ENCODE measurements around the gene AP3B2. TPM values are rescaled to one million over a fixed set of nuclear protein-coding genes. Genes with fewer than 3 reads are reported as not detected.

The AP3B2 gene, protein sequence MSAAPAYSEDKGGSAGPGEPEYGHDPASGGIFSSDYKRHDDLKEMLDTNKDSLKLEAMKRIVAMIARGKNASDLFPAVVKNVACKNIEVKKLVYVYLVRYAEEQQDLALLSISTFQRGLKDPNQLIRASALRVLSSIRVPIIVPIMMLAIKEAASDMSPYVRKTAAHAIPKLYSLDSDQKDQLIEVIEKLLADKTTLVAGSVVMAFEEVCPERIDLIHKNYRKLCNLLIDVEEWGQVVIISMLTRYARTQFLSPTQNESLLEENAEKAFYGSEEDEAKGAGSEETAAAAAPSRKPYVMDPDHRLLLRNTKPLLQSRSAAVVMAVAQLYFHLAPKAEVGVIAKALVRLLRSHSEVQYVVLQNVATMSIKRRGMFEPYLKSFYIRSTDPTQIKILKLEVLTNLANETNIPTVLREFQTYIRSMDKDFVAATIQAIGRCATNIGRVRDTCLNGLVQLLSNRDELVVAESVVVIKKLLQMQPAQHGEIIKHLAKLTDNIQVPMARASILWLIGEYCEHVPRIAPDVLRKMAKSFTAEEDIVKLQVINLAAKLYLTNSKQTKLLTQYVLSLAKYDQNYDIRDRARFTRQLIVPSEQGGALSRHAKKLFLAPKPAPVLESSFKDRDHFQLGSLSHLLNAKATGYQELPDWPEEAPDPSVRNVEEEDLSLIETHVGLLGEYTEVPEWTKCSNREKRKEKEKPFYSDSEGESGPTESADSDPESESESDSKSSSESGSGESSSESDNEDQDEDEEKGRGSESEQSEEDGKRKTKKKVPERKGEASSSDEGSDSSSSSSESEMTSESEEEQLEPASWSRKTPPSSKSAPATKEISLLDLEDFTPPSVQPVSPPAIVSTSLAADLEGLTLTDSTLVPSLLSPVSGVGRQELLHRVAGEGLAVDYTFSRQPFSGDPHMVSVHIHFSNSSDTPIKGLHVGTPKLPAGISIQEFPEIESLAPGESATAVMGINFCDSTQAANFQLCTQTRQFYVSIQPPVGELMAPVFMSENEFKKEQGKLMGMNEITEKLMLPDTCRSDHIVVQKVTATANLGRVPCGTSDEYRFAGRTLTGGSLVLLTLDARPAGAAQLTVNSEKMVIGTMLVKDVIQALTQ
- 1 to 10 TPM in 1 of 5 experiments, under 1 TPM in 3, not detected in 1; 0.56 to 1.2 (median 0.85) TPM for total RNA-seq
- polyA plus RNA-seq, result under 1 TPM; 0.35 to 0.70 TPM
- total RNA-seq, result 1.2 reads per million

DNA sequence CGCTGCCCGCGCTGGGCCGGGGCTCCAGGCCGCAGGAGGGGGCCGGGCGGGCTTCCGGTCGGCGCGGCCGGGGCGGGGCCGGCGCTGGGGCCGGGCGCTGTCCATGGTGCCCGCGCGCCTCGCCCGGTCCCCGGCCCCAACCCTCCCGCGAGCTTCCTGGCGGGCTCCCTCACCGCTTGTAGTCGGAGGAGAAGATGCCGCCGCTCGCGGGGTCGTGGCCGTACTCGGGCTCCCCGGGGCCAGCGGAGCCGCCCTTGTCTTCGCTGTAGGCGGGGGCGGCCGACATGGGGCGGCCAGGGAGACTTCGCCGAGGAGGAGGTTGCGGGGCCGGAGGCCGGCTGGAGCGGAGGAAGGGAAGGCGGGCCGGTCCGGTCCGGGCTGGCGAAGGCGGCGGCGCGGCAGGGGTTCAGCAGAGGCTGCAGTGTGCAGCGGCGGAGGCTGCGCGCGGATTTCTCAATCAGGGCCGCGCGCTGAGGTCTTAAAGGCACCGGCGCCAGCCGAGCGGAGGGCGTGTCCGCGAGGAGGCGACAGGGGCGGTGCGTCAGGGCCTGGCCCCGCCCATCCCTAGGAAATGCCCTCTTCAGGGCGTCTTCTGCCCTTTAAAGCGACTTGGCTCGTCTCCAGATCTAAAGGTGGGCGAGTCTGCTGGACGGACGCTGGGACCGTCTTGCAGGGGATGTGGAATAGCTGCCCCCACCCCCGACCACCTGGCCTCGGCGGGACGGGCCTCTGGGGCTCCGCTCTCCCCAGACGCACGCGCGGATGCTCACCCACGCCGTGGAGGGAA is at the start of gene AP3B2:
AP3B2 (minus strand) TSS at position 455 of the 787 bp plus-strand sequence; CDS start at position 286, 169 bp downstream.
- Mint-ChIP-seq H3K27ac (no peak within 1 kb of the TSS), H3K36me3 (no peaks in the 10 kb centered on the region), H3K9me3 (peaks cover 0 to 2% (median 0%) of the 10 kb centered on the region in 11 donors), H3K27me3 (peaks cover 0 to 32% (median 18%) of the 10 kb centered on the region in 5 donors), H3K4me1 (peaks cover 0 to 8% (median 0%) of the 10 kb centered on the region in 7 donors), H3K4me3 (peak within 1 kb of the TSS in 9 of 10 donors; percentile 51 to 87 (median 67))
- intact Hi-C loops (cut with micrococcal nuclease), result loop anchor here (1.0 kb wide), 4 partner anchors 29 to 169 kb away; partner anchors contain the start of genes RPS17 (in 1 of the 2) and WHAMM (in 1 of the 2)
- ChIA-PET POLR2A (interaction anchor here (1.1 kb wide), 2 partner anchors 30 to 169 kb away, joined by 3 to 4 read pairs; partner anchors contain the start of gene RPS17), CTCF (no interaction called here)
- Histone ChIP-seq H3K27me3 (ENCODE audit: control insufficient read depth in 2 of 2, insufficient read depth in 2 of 2, low read length in 2 of 2) (peaks cover 0 to 2% of the 10 kb centered on the region in 2 donors), H3K9me3 (ENCODE audit: control insufficient read depth in 2 of 3, low read length in 3 of 3) (no peaks in the 10 kb centered on the region), H3K27ac (ENCODE audit: low read depth, low read length) (peak within 1 kb of the TSS; percentile 7), H3K4me1 (ENCODE audit: control insufficient read depth in 2 of 2, insufficient read depth in 2 of 2, low read length in 2 of 2) (peaks cover 0 to 4% of the 10 kb centered on the region in 2 donors), H3K4me3 (ENCODE audit: low read length) (peak within 1 kb of the TSS; percentile 61), H3K36me3 (ENCODE audit: control insufficient read depth in 2 of 3, insufficient read depth in 3 of 3, low read length in 3 of 3) (no peaks in the 10 kb centered on the region)
- peak; percentile 93 for ATAC-seq
- DNase-seq, result peak; percentile 28 to 73 (median 56)

DNA sequence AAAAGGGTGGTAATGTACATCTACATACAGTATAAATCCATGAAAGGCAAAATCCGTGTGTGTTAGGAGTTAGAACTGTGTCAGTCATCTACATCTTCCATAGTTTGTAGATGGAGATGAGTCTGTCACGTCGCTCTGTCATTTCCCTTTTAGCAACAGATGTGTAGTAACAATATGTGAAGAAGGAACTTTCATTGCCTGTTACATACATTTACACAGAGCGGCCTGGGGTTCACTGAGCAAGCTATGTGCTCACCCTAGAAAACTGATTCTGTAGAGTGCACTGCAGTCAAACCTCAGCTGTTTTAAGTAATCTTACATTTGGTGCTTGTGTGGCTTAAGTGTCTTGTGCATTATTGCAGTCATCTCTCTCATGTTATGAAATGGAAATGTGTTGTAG is 41.6 kb upstream of the AP3B2 start:
- Histone ChIP-seq H3K36me3 (ENCODE audit: control insufficient read depth in 2 of 3, insufficient read depth in 3 of 3, low read length in 3 of 3) (peaks cover 11 to 19% (median 11%) of the 10 kb centered on the region in 3 experiments), H3K27ac (ENCODE audit: low read depth, low read length) (peak overlapping the region; percentile 78), H3K4me3 (ENCODE audit: low read length) (peak overlapping the region; percentile 88), H3K27me3 (ENCODE audit: control insufficient read depth in 2 of 2, insufficient read depth in 2 of 2, low read length in 2 of 2) (no peaks in the 10 kb centered on the region), H3K9me3 (ENCODE audit: control insufficient read depth in 2 of 3, low read length in 3 of 3) (no peaks in the 10 kb centered on the region), H3K4me1 (ENCODE audit: control insufficient read depth in 2 of 2, insufficient read depth in 2 of 2, low read length in 2 of 2) (peaks cover 10 to 15% of the 10 kb centered on the region in 2 donors)
- ChIA-PET POLR2A (interaction anchor here (1.0 to 3.5 kb wide), 6 partner anchors 18 to 262 kb away, joined by 3 to 34 read pairs (median 5); partner anchors contain the start of genes RPS17 and WHAMM), CTCF (interaction anchor here (0.6 kb wide), 1 partner anchor 44 kb away, joined by 3 read pairs; no protein-coding TSS in a partner anchor)
- H3K9me3 Mint-ChIP-seq, result no peaks in the 10 kb centered on the region
- H3K27me3 Mint-ChIP-seq, result no peaks in the 10 kb centered on the region
- peak overlapping the region; percentile 89 to 98 (median 95) for H3K27ac Mint-ChIP-seq
- intact Hi-C loops (cut with micrococcal nuclease), result loop anchor here (2.0 to 5.0 kb wide), 5 partner anchors 235 to 316 kb away; partner anchors contain the start of genes BTBD1 (in 2 of the 2), C15orf40 (in 1 of the 2) and RAMAC (in 1 of the 2)
- H3K4me1 Mint-ChIP-seq, result peaks cover 33 to 78% (median 66%) of the 10 kb centered on the region in 7 donors
- DNase-seq (no peak), ATAC-seq (peak; percentile 33)
- peak overlapping the region; percentile 93 to 100 (median 98) for H3K4me3 Mint-ChIP-seq
- peaks cover 9 to 30% (median 19%) of the 10 kb centered on the region in 5 donors for H3K36me3 Mint-ChIP-seq

DNA sequence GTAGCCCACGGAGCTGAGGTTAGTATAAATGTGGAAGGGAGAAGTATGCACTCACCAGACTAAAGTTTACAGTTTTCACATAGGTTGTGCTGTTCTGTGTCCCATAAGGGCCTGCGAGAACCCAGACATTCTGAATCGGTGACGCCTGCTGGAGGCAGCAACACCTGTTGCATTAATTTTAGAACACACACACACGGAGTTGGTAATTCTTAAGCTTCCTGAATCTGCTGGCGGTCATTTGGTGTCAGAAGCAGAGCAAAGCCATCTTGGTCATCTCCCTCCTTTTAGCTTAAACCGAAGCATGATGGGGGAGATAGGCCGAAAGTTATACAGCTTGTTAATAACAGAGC is 41.1 kb upstream of the AP3B2 start:
- Mint-ChIP-seq H3K36me3 (peaks cover 6 to 25% (median 14%) of the 10 kb centered on the region in 5 donors), H3K27ac (peak overlapping the region; percentile 89 to 98 (median 95)), H3K4me1 (peaks cover 28 to 72% (median 61%) of the 10 kb centered on the region in 7 donors), H3K9me3 (no peaks in the 10 kb centered on the region), H3K4me3 (peak overlapping the region; percentile 93 to 100 (median 98)), H3K27me3 (no peaks in the 10 kb centered on the region)
- no peaks in the 10 kb centered on the region for H3K27me3 ChIP-seq (ENCODE audit: control insufficient read depth in 2 of 2, insufficient read depth in 2 of 2, low read length in 2 of 2)
- peak in 1 of 9 donors; percentile 15 for DNase-seq
- peaks cover 6 to 14% (median 6%) of the 10 kb centered on the region in 3 experiments for H3K36me3 ChIP-seq (ENCODE audit: control insufficient read depth in 2 of 3, insufficient read depth in 3 of 3, low read length in 3 of 3)
- H3K4me3 ChIP-seq (ENCODE audit: low read length), result peak overlapping the region; percentile 88
- peak; percentile 40 for ATAC-seq
- peaks cover 10 to 15% of the 10 kb centered on the region in 2 donors for H3K4me1 ChIP-seq (ENCODE audit: control insufficient read depth in 2 of 2, insufficient read depth in 2 of 2, low read length in 2 of 2)
- no peaks in the 10 kb centered on the region for H3K9me3 ChIP-seq (ENCODE audit: control insufficient read depth in 2 of 3, low read length in 3 of 3)
- H3K27ac ChIP-seq (ENCODE audit: low read depth, low read length), result peak overlapping the region; percentile 78
- ChIA-PET POLR2A (interaction anchor here (1.0 to 3.5 kb wide), 7 partner anchors 19 to 262 kb away, joined by 3 to 34 read pairs (median 3); partner anchors contain the start of genes RPS17 and WHAMM), CTCF (interaction anchor here (0.6 to 1.2 kb wide), 2 partner anchors 45 to 210 kb away, joined by 3 read pairs; no protein-coding TSS in a partner anchor)
- intact Hi-C loops (cut with micrococcal nuclease), result loop anchor here (1.0 to 5.0 kb wide), 11 partner anchors 42 to 316 kb away; partner anchors contain the start of genes AP3B2 (in 2 of the 2), BTBD1 (in 2 of the 2), RAMAC (in 2 of the 2) and RPS17 (in 2 of the 2)

DNA sequence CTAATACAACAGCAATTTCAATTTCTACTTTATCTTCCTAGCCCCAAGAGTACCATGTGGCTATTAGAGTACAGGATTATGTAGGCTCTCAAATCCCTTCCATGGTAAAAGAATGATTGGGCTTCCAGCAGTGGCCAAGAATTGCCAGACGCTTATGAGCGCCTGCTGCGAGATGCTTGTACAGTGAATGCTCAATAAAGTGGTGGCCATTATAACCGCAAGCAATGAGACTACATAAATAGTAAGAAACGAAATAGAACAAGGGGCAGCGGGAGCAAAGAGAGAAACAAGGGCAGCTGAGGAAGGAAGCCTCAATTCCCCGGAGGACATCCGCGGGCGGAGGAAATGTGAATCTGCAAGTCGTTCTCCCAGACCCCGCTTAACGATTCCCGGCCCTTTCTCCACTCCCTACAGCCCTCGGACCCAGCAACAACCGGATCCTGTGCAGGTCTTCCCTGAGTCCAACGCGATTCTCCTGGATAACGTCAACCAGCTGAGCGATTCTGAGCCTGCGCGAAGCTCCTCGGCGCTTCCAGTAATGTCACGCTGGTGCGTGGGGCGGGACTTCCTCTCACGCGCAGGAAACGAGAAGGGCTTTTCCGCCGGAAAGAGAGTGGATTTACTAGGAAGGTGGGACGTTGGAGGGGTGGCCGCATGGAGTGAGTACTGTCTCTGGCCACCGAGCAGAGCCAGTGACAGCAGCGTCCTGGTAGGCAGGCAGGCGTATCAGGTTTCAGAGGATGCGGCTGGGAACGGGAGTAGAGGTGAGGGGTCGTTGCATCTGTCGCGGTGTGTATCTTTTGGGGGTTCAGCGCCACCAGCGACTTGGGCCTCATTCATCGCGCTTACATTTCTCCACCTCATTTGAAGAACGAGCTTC is 40.5 kb upstream of the AP3B2 start:
- POLR2A ChIA-PET, result interaction anchor here (0.6 to 3.5 kb wide), 10 partner anchors 9 to 263 kb away, joined by 3 to 34 read pairs (median 3); partner anchors contain the start of genes RPS17 and WHAMM
- Histone ChIP-seq H3K4me1 (ENCODE audit: control insufficient read depth in 2 of 2, insufficient read depth in 2 of 2, low read length in 2 of 2) (peaks cover 10 to 15% of the 10 kb centered on the region in 2 donors), H3K27ac (ENCODE audit: low read depth, low read length) (peak overlapping the region; percentile 78), H3K27me3 (ENCODE audit: control insufficient read depth in 2 of 2, insufficient read depth in 2 of 2, low read length in 2 of 2) (no peaks in the 10 kb centered on the region), H3K4me3 (ENCODE audit: low read length) (peak overlapping the region; percentile 88), H3K9me3 (ENCODE audit: control insufficient read depth in 2 of 3, low read length in 3 of 3) (no peaks in the 10 kb centered on the region), H3K36me3 (ENCODE audit: control insufficient read depth in 2 of 3, insufficient read depth in 3 of 3, low read length in 3 of 3) (peaks cover under 1 to 8% (median 4%) of the 10 kb centered on the region in 3 experiments)
- peak; percentile 51 to 84 (median 70) for DNase-seq
- H3K27me3 Mint-ChIP-seq, result no peaks in the 10 kb centered on the region
- peak; percentile 96 for ATAC-seq
- peaks cover 4 to 22% (median 13%) of the 10 kb centered on the region in 5 donors for H3K36me3 Mint-ChIP-seq
- H3K4me1 Mint-ChIP-seq, result peaks cover 26 to 69% (median 57%) of the 10 kb centered on the region in 7 donors
- intact Hi-C loops (cut with micrococcal nuclease), result loop anchor here (1.0 to 5.0 kb wide), 11 partner anchors 41 to 317 kb away; partner anchors contain the start of genes AP3B2 (in 2 of the 2), BTBD1 (in 2 of the 2), RAMAC (in 2 of the 2) and RPS17 (in 2 of the 2)
- peak overlapping the region; percentile 89 to 98 (median 95) for H3K27ac Mint-ChIP-seq
- H3K9me3 Mint-ChIP-seq, result no peaks in the 10 kb centered on the region
- CTCF ChIA-PET, result interaction anchor here (0.6 to 1.2 kb wide), 2 partner anchors 45 to 209 kb away, joined by 3 read pairs; no protein-coding TSS in a partner anchor
- H3K4me3 Mint-ChIP-seq, result peak overlapping the region; percentile 93 to 100 (median 98)
